ENCODE data around the gene MAPK11.

The MAPK11 gene

GRCh38 chr22:50260434-50260800 lies 9.8 kb downstream of the MAPK11 start:
- DNase-seq (ENCODE audit: low read depth), result peak; percentile 35

GRCh38 chr22:50259302-50259701 lies 10.9 kb downstream of the MAPK11 start:
- no peak for DNase-seq (ENCODE audit: low read depth)

GRCh38 chr22:50258361-50259292 lies 11.6 kb downstream of the MAPK11 start:
- DNase-seq (ENCODE audit: low read depth), result no peak

- no peak for DNase-seq (ENCODE audit: low read depth)
Observed at GRCh38 chr22:50257451-50258360, 12.5 kb downstream of the MAPK11 start.

DNA sequence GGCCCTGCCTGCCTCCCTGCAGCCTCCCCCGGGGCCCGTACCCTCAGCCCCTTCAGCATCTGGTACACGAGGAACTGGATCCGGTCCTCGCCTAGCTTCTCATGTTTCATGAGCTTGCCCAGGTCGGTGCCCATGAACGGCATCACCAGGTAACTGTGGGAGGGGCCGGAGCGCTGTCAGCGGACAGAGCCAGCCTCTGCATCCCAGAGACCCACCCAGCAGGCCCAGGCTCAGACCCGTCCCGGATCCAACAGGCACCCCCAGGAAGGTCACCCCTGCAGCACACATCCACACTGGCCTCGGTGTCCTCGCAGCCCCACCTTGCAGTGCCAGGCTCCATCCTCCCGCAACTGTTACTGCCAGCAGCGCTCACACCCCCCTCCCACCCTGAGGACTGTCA lies 13.1 kb downstream of the MAPK11 start:
- DNase-seq (ENCODE audit: low read depth), result no peak

- no peak for DNase-seq (ENCODE audit: low read depth)
Observed at GRCh38 chr22:50256258-50256862, 13.8 kb downstream of the MAPK11 start.

DNA sequence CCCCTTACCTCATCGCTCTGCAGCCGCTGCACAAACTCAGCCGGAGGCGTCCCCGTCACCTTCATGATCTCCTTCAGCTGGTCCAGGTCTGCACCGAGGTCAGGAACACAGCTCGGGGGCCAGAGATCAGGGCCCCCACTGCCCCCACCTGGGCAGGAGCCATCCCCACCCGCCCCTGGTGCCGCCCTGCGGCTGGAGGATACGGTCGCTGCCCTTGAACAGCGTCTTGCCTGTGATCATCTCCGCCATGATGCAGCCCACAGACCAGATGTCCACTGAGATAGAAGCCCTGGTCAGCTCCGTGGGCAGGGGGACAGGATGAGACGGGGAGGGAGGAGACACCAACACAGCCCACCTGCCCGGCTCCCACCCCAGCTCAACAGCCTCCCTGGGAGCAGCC lies 14.6 kb downstream of the MAPK11 start:
- no peak for DNase-seq (ENCODE audit: low read depth)

- DNase-seq (ENCODE audit: low read depth), result no peak
Observed at GRCh38 chr22:50255099-50255498, 15.1 kb downstream of the MAPK11 start.

GRCh38 chr22:50253941-50254340 lies 16.2 kb downstream of the MAPK11 start:
- DNase-seq (ENCODE audit: low read depth), result no peak

DNA sequence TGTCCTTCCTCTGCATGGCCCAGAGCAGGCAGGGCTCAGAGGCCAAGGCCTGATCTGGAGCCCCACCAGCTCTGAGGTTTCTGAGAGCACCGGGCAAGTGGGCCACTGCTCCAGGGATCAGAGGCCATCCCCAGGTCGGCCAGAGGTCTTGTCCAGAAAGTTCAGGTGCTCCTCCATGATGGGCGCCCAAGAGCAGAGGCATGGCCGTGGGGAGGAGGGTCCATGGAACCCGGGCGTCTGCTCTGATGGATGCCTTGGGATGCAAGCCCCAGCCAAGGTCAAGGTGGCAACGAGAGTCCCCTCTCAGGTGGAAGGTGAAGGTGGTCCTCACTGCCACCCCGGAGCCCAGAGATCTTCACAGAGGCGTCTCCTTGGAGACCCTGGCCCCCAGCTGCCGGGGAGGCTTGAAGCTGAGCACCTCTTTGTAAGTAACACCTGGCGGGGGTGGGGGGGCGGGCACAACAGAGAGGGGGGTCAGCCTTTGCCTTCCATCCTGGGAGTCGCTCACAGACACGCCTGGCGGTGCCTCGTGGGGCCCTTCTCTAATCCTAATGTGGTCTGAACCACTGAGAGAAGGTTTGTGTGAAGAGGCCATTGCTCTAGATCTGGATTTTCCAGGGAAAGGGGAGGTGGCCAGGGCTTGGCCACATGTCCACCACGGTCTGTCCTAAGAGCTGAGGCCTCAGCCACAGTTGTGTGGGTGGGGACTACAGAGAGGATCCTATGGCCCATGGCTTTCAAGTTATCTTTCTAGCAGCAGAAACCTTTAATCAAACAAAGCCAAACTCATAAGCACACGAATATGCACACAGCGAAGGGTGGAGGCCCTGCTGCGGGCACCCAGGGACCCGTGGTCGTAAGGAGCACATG lies 16.9 kb downstream of the MAPK11 start:
- DNase-seq (ENCODE audit: low read depth), result no peak

- peak; percentile 71 for DNase-seq (ENCODE audit: low read depth)
Observed at GRCh38 chr22:50252082-50253045, 17.8 kb downstream of the MAPK11 start.

DNA sequence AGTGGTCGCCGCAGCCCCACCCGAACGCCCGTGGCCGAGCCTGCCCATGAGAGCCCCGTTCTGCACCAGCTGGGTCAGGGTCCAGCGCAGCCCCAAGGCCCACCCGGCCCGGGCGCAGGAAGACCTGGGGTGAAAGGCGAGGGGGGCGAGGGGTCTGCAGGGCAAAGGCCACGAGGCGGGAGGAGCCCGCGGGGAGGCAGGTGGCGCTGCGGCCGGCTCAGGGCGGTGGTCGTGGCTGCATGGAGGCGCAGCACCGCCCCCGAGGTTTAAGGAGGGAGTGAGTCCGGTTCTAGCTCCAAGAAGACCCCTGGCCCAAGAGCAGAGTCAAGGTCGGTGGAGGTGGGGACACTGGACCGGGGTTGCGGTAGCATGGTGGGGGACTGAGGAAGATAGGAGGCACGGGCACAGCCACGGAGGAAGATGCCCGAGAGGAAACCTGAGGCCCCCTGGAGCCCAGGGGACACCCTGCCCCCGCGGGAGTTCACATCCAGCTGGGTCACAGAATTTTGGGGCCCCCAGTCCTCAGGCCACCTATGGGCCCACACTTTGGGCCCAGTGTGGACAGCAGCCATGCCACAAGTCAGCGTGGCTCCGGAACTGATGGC lies 18.6 kb downstream of the MAPK11 start:
- DNase-seq (ENCODE audit: low read depth), result no peak

GRCh38 chr22:50250555-50251476 lies 19.4 kb downstream of the MAPK11 start, which contains the start of gene HDAC10:
TSS of gene HDAC10 (minus strand) at chr22:50251265. CDS start at chr22:50251032, 233 bp downstream.
- peak; percentile 83 for DNase-seq (ENCODE audit: low read depth)

DNA sequence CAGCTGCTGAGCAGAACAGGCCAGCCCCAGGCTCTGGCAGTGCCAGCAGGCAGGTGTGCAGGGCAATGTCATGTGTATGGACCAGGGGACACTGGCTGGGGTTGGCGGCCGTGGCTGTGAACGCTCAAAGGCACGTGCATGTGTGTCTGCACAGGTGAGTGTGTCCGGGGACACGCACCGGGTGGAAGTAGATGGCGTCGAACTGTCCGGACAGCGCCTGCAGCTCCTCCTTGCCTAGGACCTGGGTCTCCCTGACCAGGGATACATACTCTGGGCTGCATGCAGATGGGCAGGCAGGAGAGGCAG lies 20.0 kb downstream of the MAPK11 start:
- no peak for DNase-seq (ENCODE audit: low read depth)

- DNase-seq (ENCODE audit: low read depth), result no peak
Observed at GRCh38 chr22:50249341-50250248, 20.6 kb downstream of the MAPK11 start.

DNA sequence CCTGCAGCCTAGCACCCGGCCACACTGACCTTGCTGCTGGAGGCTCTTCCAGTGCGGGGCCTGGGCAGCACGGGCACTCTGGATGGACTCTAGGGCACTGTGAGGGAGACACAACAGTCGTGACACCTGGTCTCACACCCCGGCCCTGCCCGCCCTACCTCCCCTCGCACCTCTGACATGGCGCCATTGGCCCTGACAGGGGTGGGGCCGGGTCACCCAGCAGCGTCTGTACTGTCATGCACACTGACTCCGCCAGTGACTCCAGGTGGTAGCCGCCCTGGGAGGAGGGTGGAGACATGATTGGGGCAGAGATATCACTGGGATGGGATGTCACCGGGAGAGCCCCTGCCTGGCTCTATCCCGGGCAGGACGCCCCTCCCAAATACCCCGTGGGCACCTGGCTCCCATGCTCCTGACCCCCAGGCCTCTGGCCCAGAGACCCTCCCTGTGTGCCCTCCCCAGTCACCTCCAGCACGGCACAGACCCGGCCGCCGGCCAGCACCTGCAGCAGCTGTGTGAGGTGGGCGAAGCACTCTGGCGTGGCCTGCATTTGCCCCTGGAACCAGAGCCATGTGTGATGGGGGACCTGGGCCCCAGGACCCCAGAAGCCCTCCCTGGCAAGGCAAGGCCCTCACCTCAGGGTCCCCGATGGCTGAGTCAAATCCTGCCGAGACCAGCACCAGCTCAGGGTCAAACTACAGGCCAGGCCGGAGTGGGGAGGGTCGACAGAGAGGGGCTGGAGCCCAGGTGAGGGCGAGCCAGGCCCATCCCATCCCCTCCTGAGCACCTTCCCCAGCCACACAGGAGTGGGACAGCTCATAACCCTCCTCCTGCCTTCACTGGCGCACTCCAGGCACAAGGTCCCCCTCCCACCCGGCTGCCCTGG lies 21.7 kb downstream of the MAPK11 start:
- DNase-seq (ENCODE audit: low read depth), result no peak

DNA sequence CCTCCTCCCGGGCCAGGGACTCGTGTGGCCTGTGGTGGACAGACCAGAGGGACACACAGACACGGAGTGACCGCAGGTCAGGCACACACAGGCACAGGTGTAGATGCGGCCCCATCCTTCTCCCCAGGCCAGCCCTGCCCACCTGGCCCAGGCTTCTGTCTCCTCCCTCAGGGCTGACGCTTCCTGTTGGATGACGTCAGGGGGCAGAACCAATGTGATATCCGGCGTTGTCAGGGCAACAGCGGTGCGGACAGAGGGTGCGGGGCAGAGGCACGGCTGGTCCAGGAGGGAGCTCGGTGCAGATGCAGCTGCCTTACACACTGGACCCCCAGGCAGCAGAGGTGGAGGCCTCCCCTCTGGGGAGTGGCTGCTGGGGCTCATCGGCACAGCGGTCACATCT lies 22.4 kb downstream of the MAPK11 start:
- DNase-seq (ENCODE audit: low read depth), result peak; percentile 71
